ENCODE measurements around the gene MYO7B.

DNA sequence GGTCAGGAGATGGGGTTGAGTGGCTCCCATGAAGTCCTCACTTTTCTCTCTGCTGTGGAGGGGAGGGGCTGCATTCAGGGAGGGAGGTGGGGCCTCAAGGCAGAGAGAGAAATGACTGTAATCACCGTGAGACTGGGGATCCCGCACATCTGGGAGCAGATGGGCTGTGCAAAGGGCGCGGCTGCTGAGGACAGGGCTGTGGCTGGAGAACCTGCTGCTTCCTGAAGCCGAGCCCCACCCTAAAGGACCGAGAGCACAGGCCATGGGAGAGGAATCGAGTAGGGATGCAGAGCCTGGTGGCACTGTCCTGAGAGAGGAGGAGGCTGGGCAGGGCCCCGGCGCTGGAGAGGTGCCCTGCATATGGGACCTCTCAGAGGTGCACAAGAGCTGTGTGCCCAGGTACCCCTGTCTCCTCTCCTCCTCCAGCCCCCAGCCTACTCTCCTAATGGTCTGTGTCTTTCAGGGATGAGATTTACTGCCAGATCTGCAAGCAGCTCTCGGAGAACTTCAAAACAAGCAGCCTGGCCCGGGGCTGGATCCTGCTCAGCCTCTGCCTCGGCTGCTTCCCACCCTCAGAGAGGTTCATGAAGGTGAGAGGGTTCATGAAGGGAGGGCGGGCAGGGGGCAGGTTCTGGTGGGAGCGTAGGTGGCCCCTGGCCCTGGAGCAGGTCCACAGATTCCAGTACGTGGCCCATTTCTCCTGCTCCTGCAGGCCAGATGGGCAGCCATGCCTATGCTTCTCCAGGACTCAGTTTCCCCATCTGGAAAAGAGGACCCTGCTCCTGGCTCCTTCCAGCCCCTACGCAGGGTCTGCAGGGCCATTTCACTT lies 84.6 kb downstream of the MYO7B start:
- TF ChIP-seq POLR2A (IDR thresholded peaks at IDR 0.05; ENCODE audit: low read length), result no peak
- TF ChIP-seq GATA1 (IDR thresholded peaks at IDR 0.05; ENCODE audit: low read depth, low read length), result no peak

All from erythroblast (primary cell).